CD4-positive, alpha-beta T cell treated with Interleukin-15 for 4 hours (primary cell): Measurements from ENCODE around the gene MRPS11.
"Not testable (repeated sequence)": the region's sequence is repeated elsewhere in the genome, so short reads cannot be mapped to it uniquely, and the experiment has no call there.

Source experiments
- DNase-seq: peaks from one replicate; pipeline ENCODE4 v3.0.0-alpha.2; 2020; ENCODE audit warnings: low spot score

MRPS11 gene

DNA sequence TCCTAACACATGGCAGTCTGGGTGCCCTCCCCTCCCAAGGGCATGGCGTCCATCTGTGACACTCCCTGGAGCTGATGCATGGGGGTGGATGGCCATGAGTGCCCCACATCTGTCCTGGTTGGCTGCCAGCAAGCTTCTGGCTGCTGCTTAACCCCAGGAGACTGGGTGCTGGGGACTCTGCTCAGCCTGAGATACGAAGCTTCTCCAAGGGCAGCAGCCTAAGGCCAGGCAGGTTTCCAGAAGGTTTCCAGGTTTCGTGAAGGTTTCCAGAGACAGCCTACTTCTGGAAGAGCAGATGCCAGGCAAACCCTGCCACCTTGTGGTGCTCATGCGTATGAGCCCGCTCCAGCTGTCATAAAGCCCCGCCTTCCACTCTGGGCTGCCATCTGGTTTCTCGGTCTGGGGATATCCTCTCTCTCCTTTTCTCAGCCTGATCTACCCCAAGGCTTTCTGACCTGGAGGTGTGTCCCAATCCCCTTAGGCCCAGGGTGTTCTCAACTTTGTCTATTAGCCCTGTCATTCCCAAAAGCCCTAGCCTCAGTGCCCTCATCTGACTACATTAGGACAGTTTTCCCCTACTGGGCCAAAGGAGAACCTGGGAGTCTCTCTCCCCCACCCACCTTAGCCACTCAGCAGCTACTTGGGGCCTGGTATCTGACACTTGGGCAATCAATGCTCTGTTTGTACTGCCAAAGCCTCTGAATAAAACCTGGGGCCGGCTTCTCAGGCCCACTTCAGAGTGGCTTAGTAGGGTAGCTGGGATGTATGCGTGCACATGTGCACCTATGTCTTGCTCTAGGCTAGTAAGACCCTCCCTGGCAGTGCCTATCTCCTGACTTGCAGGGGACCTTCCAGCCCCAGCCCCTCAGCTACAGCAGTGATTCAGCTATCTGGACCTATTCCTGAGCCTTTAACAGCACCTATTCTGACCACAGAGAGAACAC is 12.4 kb upstream of the MRPS11 start:
- peak; percentile 10 for DNase-seq

- DNase-seq: no peak
Observed at GRCh38 chr15:88456733-88457132, 10.8 kb upstream of the MRPS11 start.

DNA sequence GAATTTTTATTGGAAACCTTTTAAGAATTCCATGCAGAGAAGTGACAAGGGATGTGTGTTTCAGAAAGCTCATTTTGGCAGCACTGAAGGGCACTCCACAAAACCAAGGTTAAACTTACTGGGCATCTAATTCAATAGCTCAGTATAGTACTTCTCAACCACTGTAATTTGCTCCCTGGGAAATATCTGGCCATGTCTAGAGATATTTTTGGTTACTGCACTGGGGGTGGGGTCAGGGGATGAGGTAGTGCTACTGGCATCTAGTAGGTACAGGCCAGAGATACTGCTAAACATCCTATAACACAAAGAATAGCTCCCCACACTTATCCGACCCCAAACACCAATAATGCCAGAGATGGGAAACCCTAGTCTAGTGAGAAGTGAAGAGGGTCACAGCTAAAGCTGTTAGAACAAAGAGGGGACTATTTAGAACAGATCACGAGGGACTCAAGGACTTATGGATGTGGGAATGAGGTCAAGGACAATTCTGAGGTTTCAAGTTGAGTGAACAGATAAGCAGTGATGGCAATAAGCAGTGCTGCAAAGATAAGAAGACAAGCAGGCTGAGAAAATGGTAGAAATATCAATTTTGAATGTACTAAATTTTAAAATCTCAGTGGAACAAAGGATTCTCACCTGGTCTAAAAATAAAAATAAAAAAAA is 3.5 kb upstream of the MRPS11 start:
- no peak for DNase-seq

DNA sequence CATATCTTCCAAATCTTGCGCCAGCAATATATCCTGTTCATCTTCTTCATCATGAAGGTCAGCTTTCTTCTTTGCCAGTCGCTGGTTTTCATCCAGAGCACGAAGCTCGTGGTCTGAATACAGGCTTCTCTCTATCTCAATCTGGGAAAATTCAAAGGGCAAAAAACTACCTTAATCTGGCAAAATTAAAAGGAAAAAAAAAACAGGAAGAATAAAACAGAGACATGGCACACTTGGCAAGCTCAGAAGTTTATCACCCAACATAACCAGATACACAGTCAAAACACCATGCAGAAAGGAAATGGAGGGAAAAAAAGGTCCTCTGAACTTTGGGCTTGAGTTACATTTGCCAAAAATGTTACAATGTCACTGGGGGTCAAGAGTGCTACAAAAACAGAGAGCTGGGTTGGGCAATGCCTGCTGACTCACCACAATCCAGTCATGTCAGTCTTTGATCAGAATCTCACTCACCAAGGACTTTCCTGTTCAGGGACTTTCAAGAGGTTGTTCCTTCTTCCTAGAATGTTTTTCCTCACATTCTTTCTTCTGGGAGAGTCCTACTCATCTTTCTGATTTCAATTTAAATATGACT is 1.8 kb upstream of the MRPS11 start:
- no peak for DNase-seq

GRCh38 chr15:88467935-88468528 is 524 bp downstream of the MRPS11 start:
- DNase-seq: peak; percentile 2

DNA sequence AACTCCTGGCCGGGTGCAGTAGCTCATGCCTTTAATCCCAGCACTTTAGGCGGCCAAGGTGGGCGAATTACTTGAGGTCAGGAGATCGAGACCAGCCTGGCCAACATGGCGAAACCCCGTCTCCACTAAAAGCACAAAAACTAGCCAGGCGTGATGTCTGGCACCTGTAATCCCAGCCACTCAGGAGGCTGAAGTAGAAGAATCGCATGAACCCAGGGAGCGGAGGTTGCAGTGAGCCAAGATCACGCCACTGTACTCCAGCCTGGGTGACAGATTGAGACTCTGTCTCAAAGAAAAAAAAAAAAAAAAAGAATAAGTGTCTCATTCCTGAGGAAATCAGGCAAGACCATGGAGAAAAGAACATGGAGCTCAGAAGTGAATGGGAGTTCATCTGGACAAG is 1.2 kb downstream of the MRPS11 start:
- not testable (repeated sequence) for DNase-seq

- no peak for DNase-seq
Observed at GRCh38 chr15:88469321-88469720, 1.8 kb downstream of the MRPS11 start.

DNA sequence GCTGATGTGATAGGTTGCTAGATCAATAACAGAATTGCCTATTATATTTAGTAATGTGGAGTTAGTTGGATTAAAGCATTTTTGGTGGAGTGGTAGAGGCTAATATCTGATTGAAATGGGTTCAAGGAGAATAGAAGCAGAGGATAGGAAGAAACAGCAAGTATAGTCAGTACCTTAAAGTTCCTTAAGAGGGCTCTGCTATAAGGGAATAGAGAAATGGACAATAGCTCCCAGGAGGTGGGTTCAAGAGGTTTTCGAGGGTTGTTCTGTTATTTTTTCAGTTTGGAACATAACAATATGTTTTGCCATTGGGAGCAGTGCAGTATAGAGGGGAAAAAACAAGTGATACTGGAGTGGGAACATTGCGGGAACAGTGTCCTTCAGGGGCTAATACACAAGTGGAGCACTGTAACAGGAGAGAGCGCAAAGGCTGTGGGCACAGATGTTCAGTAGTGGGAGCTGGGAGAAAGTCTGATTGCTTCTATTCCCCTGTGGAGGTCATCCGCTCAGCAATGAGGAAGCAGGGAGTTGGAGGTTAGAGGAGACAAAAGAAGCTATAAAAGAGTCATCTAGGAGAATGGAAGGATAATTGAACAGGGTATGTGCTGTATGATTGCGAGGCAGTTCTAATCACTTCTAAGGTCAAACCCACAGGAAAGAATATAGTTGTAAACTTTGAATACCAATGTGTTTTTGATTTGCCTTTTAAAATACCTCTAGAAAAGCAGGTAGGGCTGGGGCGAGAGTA is 3.3 kb downstream of the MRPS11 start:
- DNase-seq: no peak

DNA sequence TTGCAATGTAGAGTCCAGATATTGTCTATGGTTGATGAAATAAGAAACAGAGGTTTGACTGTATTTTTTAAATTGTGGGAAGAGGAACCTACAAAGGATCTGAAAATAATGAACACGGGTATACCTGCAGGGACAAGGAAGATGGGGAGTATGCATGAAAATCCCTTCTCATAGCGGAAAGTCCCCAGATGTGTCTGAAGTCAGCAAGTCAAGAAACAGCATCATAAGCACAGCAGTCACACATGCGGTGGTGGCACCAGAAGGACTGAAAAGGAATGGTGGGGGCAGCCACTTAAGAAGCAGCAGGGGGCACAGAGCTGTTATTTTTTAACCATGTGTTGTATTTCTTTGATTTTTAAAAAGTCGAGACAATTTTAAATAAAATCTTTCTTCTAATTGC is 4.7 kb downstream of the MRPS11 start:
- no peak for DNase-seq

GRCh38 chr15:88473661-88474293 is 6.3 kb downstream of the MRPS11 start:
- not testable (repeated sequence) for DNase-seq

DNA sequence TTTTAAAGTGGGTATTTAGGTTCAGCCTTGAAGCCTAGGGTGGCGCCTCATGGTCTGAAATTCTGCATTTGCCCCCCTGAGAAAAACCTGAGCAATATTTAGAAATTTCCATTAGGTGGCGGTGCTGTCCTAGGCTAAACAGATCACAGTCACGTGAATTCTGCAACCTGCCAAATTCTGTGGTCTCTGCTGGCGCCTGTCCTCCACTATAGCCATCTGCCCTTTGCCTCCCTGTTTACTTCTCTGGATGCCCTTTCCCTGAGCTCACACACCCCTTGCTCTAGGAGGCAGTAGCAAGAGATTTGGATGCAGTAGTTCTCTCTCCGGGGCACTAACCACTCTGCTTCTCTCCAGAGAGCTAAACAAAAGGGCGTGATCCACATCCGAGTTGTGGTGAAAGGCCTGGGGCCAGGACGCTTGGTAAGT is 9.1 kb downstream of the MRPS11 start:
- DNase-seq: peak; percentile 28

GRCh38 chr15:88477126-88477525 is 9.6 kb downstream of the MRPS11 start:
- no peak for DNase-seq

GRCh38 chr15:88477904-88478303 is 10.4 kb downstream of the MRPS11 start:
- no peak for DNase-seq

- DNase-seq: no peak
Observed at GRCh38 chr15:88479169-88479568, 11.7 kb downstream of the MRPS11 start.

GRCh38 chr15:88480981-88481380 is 13.5 kb downstream of the MRPS11 start:
- DNase-seq: no peak

DNA sequence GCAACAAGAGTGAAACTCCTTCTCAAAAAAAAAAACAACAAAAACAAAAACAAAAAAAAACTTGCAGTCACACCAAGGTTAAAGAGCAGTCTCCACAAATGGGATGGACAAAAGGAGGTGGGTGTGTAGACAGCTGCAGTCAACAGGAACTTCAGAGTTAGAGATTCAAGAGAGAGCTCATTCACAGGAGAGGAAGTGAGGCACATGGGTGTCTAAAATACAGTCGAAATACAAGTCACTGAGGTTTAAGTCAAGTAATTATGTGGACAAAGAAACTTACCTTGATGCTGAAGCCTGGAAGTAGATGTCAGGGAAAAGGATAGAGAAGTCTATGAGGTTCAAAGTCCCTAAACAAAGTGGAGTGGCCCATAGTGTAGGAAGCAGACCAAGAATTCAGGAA is 14.8 kb downstream of the MRPS11 start:
- DNase-seq: no peak

DNA sequence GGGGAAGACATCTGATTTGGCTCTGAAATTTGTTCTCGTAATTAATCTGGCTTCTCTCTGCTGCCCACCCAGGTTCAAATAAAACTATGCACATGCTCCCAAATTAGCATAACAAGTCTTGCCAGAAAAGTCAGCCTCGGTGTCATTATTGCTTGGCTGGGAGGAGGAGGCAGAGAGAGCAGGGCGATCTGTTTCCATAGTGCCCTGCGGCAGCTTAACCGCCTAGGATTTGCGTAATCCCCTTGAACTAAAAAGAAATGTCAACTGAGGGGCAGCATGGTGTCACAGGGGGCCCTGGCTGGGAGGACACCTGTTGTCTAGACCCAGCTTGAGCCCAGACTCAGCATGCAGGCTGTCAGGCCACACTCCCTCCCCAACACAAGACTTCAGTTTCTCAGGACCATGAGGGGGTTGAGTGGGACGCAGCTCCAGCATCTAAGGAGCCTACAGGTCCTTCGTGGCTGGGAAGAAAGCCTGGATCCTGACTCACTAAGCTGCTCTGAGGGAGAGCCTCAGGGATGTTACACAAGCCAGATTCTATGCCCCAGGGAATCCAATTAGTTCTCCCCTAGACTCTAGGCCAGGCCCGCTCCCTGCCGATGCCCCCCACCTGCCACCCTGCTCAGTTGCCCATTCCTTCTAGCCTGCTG is 17.3 kb downstream of the MRPS11 start:
- DNase-seq: no peak

GRCh38 chr15:88487178-88487795 is 19.8 kb downstream of the MRPS11 start:
- DNase-seq: no peak

DNA sequence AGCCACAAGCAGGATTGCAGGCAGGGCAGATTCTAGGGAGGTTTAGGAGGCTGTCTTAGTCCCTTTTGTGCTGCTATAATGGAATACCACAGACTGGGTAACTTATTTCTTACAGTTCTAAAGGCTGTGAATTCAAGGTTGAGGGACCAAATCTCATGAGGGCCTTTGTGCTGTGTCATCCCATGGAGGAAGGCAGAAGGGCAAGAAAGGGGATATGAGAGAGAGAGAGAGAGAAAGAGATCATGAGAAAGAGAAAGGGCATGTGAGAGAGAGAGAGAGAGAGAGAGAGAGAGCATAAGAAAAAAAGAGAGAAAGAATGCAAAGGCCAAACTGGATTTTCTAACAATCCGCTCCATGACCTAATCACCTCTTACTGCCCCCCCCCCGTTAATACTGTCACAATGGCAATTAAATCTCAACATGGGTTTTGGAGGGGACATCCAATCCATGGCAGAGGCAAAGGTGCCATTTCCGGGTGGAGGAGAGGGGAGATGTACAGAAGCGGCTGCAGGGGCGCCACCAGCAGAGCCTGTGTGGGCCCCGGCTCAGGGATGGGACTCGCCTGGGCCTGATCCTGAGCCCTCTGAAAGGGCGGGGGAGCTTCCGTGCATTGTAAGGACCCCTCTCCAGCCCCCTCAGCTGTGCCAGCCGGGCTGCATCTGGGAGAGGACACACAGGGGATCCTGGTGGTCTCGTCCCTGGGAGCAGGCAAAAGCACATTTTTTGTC is 20.5 kb downstream of the MRPS11 start:
- no peak for DNase-seq

DNA sequence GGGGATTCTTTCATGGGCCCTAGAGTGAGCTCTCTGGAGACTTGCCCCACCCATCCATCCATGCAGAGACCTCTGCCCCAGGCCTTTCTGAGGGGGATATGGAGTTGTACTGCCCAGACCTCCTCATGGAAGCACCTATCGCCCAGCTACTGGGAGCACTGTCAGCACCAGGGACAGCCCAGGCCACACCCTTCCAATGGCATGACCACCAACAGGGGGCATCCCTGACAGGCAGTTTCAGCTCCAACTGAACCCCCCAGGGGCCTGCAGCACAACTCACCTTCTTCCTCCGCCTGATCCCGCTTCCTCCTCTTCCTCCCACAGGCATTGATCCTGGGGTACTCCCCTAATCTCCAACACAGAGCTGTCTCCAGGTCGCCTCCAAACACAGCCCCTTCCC is 21.8 kb downstream of the MRPS11 start:
- no peak for DNase-seq
